Parathyroid adenoma (tissue), 2 donors: ENCODE data around the gene CTTN.

Experiments
- H2AFZ ChIP-seq: fragments of 300-600 bp; sonication (generic); one replicate; pipeline ENCODE4 v1.7.0; 2017; ENCODE audit warnings: antibody characterized with exemption, mild to moderate bottlenecking
- H3K27ac ChIP-seq: fragments of 300-600 bp; sonication (generic); one replicate; pipeline ENCODE4 v1.7.0; 2017
- H3K27me3 ChIP-seq: fragments of 300-600 bp; sonication (generic); one replicate; pipeline ENCODE4 v1.7.0; 2017; ENCODE audit warnings: low read length; ENCODE audit not compliant: control insufficient read depth, insufficient read depth
- H3K36me3 ChIP-seq: fragments of 300-600 bp; sonication (generic); one replicate; pipeline ENCODE4 v1.7.0; 2017; ENCODE audit warnings: low read length; ENCODE audit not compliant: control insufficient read depth, insufficient read depth
- H3K4me1 ChIP-seq: fragments of 300-600 bp; sonication (generic); one replicate; pipeline ENCODE4 v1.7.0; 2017; ENCODE audit warnings: control low read depth
- H3K4me2 ChIP-seq: fragments of 300-600 bp; sonication (generic); one replicate; pipeline ENCODE4 v1.7.0; 2017; ENCODE audit warnings: low read length
- H3K4me3 ChIP-seq: fragments of 300-600 bp; sonication (generic); one replicate; pipeline ENCODE4 v1.7.0; 2017; ENCODE audit warnings: low read depth, low read length
- H3K79me2 ChIP-seq: fragments of 300-600 bp; sonication (generic); one replicate; pipeline ENCODE4 v1.7.0; 2017; ENCODE audit warnings: control low read depth
- H3K9ac ChIP-seq: fragments of 300-600 bp; sonication (generic); one replicate; pipeline ENCODE4 v1.7.0; 2017; ENCODE audit warnings: mild to moderate bottlenecking
- H3K9me3 ChIP-seq: fragments of 300-600 bp; sonication (generic); one replicate; pipeline ENCODE4 v1.7.0; 2017; ENCODE audit warnings: low read length; ENCODE audit not compliant: control insufficient read depth
- CTCF ChIP-seq: fragments of 300-600 bp; sonication (generic); IDR thresholded peaks from one replicate; pipeline ENCODE4 v1.7.0; 2017; ENCODE audit warnings: antibody characterized with exemption, mild to moderate bottlenecking
- donor health status: primary hyperparathyroidism.

CTTN gene

DNA sequence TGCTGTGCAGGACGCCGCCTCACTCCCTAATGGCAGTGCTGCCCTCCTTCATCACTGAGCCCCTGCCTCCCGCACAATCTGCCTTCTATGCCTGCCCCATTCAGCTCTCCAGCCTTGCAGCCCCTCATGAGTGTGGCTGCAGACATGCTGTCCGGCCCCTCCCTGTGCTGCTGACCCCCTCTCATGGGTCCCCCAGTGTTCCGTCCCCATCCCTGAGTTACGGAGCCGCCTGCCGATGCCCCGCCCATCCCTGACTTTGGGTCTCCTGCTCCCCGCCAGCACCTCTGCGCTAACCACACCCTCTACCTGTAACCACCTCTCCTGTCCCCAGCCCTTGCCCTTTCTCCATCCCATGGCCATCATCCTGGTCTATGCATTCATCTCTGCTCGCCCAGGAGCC is 33.3 kb downstream of the CTTN start:
- H3K36me3 ChIP-seq, result no peaks in the 10 kb centered on the region

DNA sequence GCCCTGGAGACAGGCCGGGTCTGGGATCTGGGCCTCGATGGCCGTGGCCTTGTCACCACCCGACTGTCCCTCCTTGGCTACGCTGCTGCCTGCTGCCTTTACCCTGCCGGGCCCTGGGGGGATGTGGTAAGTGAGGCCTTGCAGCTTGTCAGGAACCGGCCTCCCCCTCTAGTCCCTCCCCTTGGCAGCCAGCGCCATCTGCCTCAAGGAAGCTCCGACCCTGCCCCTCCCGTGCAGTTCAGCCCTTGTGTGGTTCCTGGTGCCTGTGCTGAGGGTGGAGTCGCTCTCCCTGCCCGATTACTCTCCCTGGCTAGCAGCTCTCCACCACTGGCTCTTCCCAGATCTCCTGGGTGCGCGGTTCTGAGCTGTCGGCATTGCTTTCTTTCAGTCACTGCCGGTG is 33.7 kb downstream of the CTTN start:
- Histone ChIP-seq H3K4me1 (no peaks in the 10 kb centered on the region), H3K79me2 (no peaks in the 10 kb centered on the region), H2AFZ (no peak overlapping the region), H3K27ac (no peak overlapping the region), H3K4me3 (no peak overlapping the region), H3K9ac (no peak overlapping the region), H3K27me3 (no peaks in the 10 kb centered on the region), H3K36me3 (no peaks in the 10 kb centered on the region), H3K4me2 (no peak overlapping the region), H3K9me3 (no peaks in the 10 kb centered on the region)
- no peak for TF ChIP-seq CTCF

More for the DNA sequence above, 33.3 kb downstream of the CTTN start:
- no peak for TF ChIP-seq CTCF
- Histone ChIP-seq H3K4me2 (no peak overlapping the region), H3K27ac (no peak overlapping the region), H3K4me1 (no peaks in the 10 kb centered on the region), H2AFZ (no peak overlapping the region), H3K79me2 (no peaks in the 10 kb centered on the region), H3K27me3 (no peaks in the 10 kb centered on the region), H3K4me3 (no peak overlapping the region), H3K9me3 (no peaks in the 10 kb centered on the region), H3K9ac (no peak overlapping the region)

GRCh38 chr11:70432580-70432979 is 34.3 kb downstream of the CTTN start:
- Histone ChIP-seq H3K27me3 (no peaks in the 10 kb centered on the region), H2AFZ (no peak overlapping the region), H3K9me3 (no peaks in the 10 kb centered on the region), H3K36me3 (no peaks in the 10 kb centered on the region), H3K4me3 (no peak overlapping the region), H3K9ac (no peak overlapping the region), H3K4me1 (no peaks in the 10 kb centered on the region), H3K27ac (no peak overlapping the region), H3K79me2 (no peaks in the 10 kb centered on the region), H3K4me2 (no peak overlapping the region)
- TF ChIP-seq CTCF, result no peak

GRCh38 chr11:70433038-70433437 is 34.7 kb downstream of the CTTN start:
- H3K4me1 ChIP-seq, result no peaks in the 10 kb centered on the region
- H2AFZ ChIP-seq, result no peak overlapping the region
- H3K4me3 ChIP-seq, result no peak overlapping the region
- H3K27me3 ChIP-seq, result no peaks in the 10 kb centered on the region
- H3K79me2 ChIP-seq, result no peaks in the 10 kb centered on the region
- no peak for TF ChIP-seq CTCF
- no peak overlapping the region for H3K27ac ChIP-seq
- no peaks in the 10 kb centered on the region for H3K9me3 ChIP-seq
- no peak overlapping the region for H3K4me2 ChIP-seq
- no peak overlapping the region for H3K9ac ChIP-seq
- H3K36me3 ChIP-seq, result no peaks in the 10 kb centered on the region

DNA sequence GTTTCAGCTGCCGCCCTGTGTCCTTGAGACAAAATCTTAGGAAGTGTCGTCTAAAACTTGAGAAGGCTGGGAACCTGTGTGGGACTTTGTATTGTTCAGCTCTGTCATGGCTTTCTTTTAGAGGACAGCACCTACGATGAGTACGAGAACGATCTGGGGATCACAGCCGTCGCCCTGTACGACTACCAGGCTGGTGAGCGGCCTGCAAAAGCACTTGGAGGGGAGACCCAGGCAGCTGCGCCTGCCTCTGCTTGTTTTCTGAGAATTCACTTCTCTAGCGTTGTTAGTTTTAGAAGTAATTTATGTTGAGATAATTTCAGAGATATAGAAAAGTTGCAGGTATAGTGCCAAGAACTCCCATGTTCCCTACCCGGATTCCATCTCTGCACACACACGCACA is 35.2 kb downstream of the CTTN start:
- Histone ChIP-seq H3K36me3 (no peaks in the 10 kb centered on the region), H3K4me1 (no peaks in the 10 kb centered on the region), H3K27me3 (no peaks in the 10 kb centered on the region)

More for the DNA sequence above, 35.2 kb downstream of the CTTN start:
- no peaks in the 10 kb centered on the region for H3K79me2 ChIP-seq
- no peak overlapping the region for H3K4me2 ChIP-seq
- H3K27ac ChIP-seq, result no peak overlapping the region
- no peak for TF ChIP-seq CTCF
- H2AFZ ChIP-seq, result no peak overlapping the region
- H3K4me3 ChIP-seq, result no peak overlapping the region
- H3K9me3 ChIP-seq, result no peaks in the 10 kb centered on the region
- H3K9ac ChIP-seq, result no peak overlapping the region
